GM12878 (cell line): ENCODE data around the gene GSE1. TPM values are rescaled to one million over a fixed set of nuclear protein-coding genes. Genes with fewer than 3 reads are reported as not detected.
A peak's percentile ranks its signal among the peaks of the same experiment; 100 is the strongest.

ENCODE experiments used
- BACH1 ChIP-seq: fragments of 450-650 bp; IDR thresholded peaks from 2 replicates; pipeline ENCODE4 v1.6.1; 2017; ENCODE audit warnings: mild to moderate bottlenecking, borderline replicate concordance
- CEBPZ ChIP-seq: fragments of 150-350 bp; IDR thresholded peaks from 2 replicates; pipeline ENCODE4 v1.6.1; 2016; ENCODE audit warnings: low read depth, low read length
- CHD1 ChIP-seq: IDR thresholded peaks from 2 replicates; pipeline ENCODE4 v1.6.1; 2012; ENCODE audit warnings: low read depth, low read length, improper control_type of control experiment
- CHD4 ChIP-seq: fragments of 200-600 bp; sonication (generic); IDR thresholded peaks from 2 replicates; pipeline ENCODE4 v1.6.1; 2016; ENCODE audit warnings: mild to moderate bottlenecking
- EED ChIP-seq: sonication (generic); IDR thresholded peaks from 2 replicates; pipeline ENCODE4 v1.6.1; 2016; ENCODE audit warnings: antibody characterized with exemption, low read depth
- FOS ChIP-seq: IDR thresholded peaks from 3 replicates; pipeline ENCODE4 v1.6.1; 2011; ENCODE audit warnings: borderline replicate concordance; ENCODE audit not compliant: insufficient read length; ENCODE audit errors: extremely low read depth
- GABPA ChIP-seq: IDR thresholded peaks from 2 replicates; pipeline ENCODE4 v1.6.1; 2014; ENCODE audit warnings: antibody characterized with exemption, low read depth, mild to moderate bottlenecking, inconsistent platforms
- IRF4 ChIP-seq: IDR thresholded peaks from 2 replicates; pipeline ENCODE4 v1.6.1; 2011; ENCODE audit warnings: low read depth, low read length
- MTA2 ChIP-seq: fragments of 450-650 bp; IDR thresholded peaks from 2 replicates; pipeline ENCODE4 v1.6.1; 2016; ENCODE audit warnings: low read depth, mild to moderate bottlenecking, moderate library complexity
- MXI1 ChIP-seq: fragments of 150-350 bp; IDR thresholded peaks from 2 replicates; pipeline ENCODE4 v1.6.1; 2011; ENCODE audit warnings: low read depth, mild to moderate bottlenecking, inconsistent platforms, low read length, improper control_type of control experiment
- MYB ChIP-seq: fragments of 150-350 bp; IDR thresholded peaks from 2 replicates; pipeline ENCODE4 v1.6.1; 2014; ENCODE audit warnings: mild to moderate bottlenecking, low read depth, low read length, borderline replicate concordance
- MYC ChIP-seq: IDR thresholded peaks from 2 replicates; pipeline ENCODE4 v1.6.1; 2011; ENCODE audit warnings: mild to moderate bottlenecking, low read length, moderate library complexity, inconsistent platforms; ENCODE audit not compliant: insufficient read depth, insufficient replicate concordance, insufficient read length, severe bottlenecking
- NR2C2 ChIP-seq: IDR thresholded peaks from 2 replicates; pipeline ENCODE4 v1.6.1; 2011; ENCODE audit warnings: borderline replicate concordance, low read depth; ENCODE audit not compliant: control insufficient read depth, insufficient read length
- SREBF2 ChIP-seq: IDR thresholded peaks from 2 replicates; pipeline ENCODE4 v1.6.1; 2012; ENCODE audit warnings: mild to moderate bottlenecking, low read length
- STAT3 ChIP-seq: IDR thresholded peaks from 2 replicates; pipeline ENCODE4 v1.6.1; 2011; ENCODE audit warnings: low read depth, low read length, improper control_type of control experiment
- WRNIP1 ChIP-seq: IDR thresholded peaks from 2 replicates; pipeline ENCODE4 v1.6.1; 2011; ENCODE audit warnings: low read depth, low read length, improper control_type of control experiment, borderline replicate concordance
- ZNF274 ChIP-seq: IDR thresholded peaks from one replicate; pipeline ENCODE4 v1.8.0; 2011; ENCODE audit not compliant: insufficient read length, insufficient read depth
- ZNF687 ChIP-seq: fragments of 450-650 bp; IDR thresholded peaks from 2 replicates; pipeline ENCODE4 v1.6.1; 2017; ENCODE audit warnings: mild to moderate bottlenecking, moderate library complexity
- ZSCAN29 ChIP-seq: fragments of 450-650 bp; IDR thresholded peaks from 2 replicates; pipeline ENCODE4 v1.6.1; 2017; ENCODE audit warnings: mild to moderate bottlenecking, moderate library complexity
- polyA plus RNA-seq, 11 experiments: library from polyadenylated mRNA; depleted of rRNA in 4 of 11; unstranded in 6 of 11; stranded (reverse) in 5 of 11; fragments of >200 nt; fragmentation: Nextera tagmentation in 4 of 11; fragmentation: Illumina TruSeq in 1 of 11; extraction: Ambion mirVana in 4 of 11; extraction: Trizol in 1 of 11; gene quantifications; 1 replicate in 1 of 11; 2 replicates in 10 of 11; pipeline versions ENCODE4 v1.2.1 to v1.2.3, GENCODE V29; 2011 to 2016; ENCODE audit warnings: inconsistent platforms in 2 of 11, missing spikeins in 2 of 11, low read depth in 1 of 11
- total RNA-seq, 4 experiments: library from RNA; depleted of rRNA in 3 of 4; stranded (reverse); fragments of >200 nt in 3 of 4; fragmentation: Illumina TruSeq in 1 of 4; extraction: Trizol in 1 of 4; gene quantifications; 2 replicates each; pipeline versions ENCODE4 v1.2.1 to v1.2.3, GENCODE V29; 2013 to 2021

The GSE1 gene
- total and polyA plus RNA-seq, 10 of the 15 experiments (the other 5 are each of a cell fraction or from before 2014, with no cell fraction given) = 4.6 to 58.7 (median 18.2) TPM

- TF ChIP-seq STAT3 = no peak
- no peak for TF ChIP-seq CHD1
- TF ChIP-seq NR2C2 = no peak
- TF ChIP-seq SREBF2 = no peak; the same call in 1 of the 2 replicates
- no peak for TF ChIP-seq IRF4
- no peak for TF ChIP-seq ZNF687
- no peak for TF ChIP-seq MTA2
- TF ChIP-seq MYC = no peak
- 0 out of 2 replicates have a peak, but pooled peaks have one; percentile 27 for TF ChIP-seq CHD4
- TF ChIP-seq ZSCAN29 = no peak
- TF ChIP-seq WRNIP1 = no peak
- TF ChIP-seq FOS = no peak
- no peak for TF ChIP-seq ZNF274
- TF ChIP-seq EED = no peak
- no peak for TF ChIP-seq GABPA
- TF ChIP-seq MYB = no peak
- no peak; the same call in 1 of the 2 replicates for TF ChIP-seq MXI1
- no peak for TF ChIP-seq CEBPZ
- TF ChIP-seq BACH1 = no peak
Measured at GRCh38 chr16:85570213-85570734, 42.8 kb upstream of the GSE1 start (continued).
